A549 (cell line): Measurements from ENCODE around the gene SHBG. TPM values are rescaled to one million over a fixed set of nuclear protein-coding genes. Genes with fewer than 3 reads are reported as not detected.
A peak's percentile ranks its signal among the peaks of the same experiment; 100 is the strongest.

Experiments
- ATAC-seq, 2 experiments: fragments of 200-7000 bp in 1 of 2; fragments of >200 bp in 1 of 2; cut with Nextera tagmentation in 1 of 2; cut with Tn5 transposase in 1 of 2; 3 replicates each; pipeline versions ENCODE4 v1.8.0 to v1.9.1; 2018 to 2020; ENCODE audit warnings: mild to moderate bottlenecking in 1 of 2, moderate library complexity in 1 of 2
- CTCF ChIA-PET: fragments of 300-600 bp; sonication (Branson Sonifier 250); formaldehyde crosslinking; extraction: SDS; loops from one replicate; lab custom pipeline; 2021; ENCODE audit warnings: antibody characterized with exemption, inconsistent platforms; lab: Yijun Ruan, JAX
- POLR2A ChIA-PET: fragments of 350-600 bp; formaldehyde crosslinking; extraction: SDS; loops from one replicate; lab custom pipeline; 2021; ENCODE audit warnings: antibody characterized with exemption, inconsistent platforms; lab: Yijun Ruan, JAX
- DNase-seq, 2 experiments: peaks; one replicate each; pipeline versions ENCODE4 v3.0.0 to v3.0.0-alpha.2; 2011 to 2016; ENCODE audit warnings: low read depth in 1 of 2, low spot score in 1 of 2
- FAIRE-seq: peaks from 2 replicates; lab custom pipeline; 2011; peaks lifted over from hg19 to GRCh38; lab: Jason Lieb, UNC
- H3K27ac ChIP-seq, 2 experiments: fragments of >200 bp; sonication (Bioruptor Twin); formaldehyde crosslinking; 3 replicates each; pipeline ENCODE4 v1.5.1; 2016 to 2017
- H3K4me1 ChIP-seq: fragments of >200 bp; sonication (Bioruptor Twin); formaldehyde crosslinking; 3 replicates; pipeline ENCODE4 v1.6.1; 2016
- H3K4me2 ChIP-seq: fragments of >200 bp; sonication (Bioruptor Twin); formaldehyde crosslinking; 3 replicates; pipeline ENCODE4 v1.6.1; 2016
- H3K4me3 ChIP-seq: fragments of >200 bp; sonication (Bioruptor Twin); formaldehyde crosslinking; 3 replicates; pipeline ENCODE4 v1.5.1; 2016
- H3K9me3 ChIP-seq: fragments of >200 bp; sonication (Bioruptor Twin); formaldehyde crosslinking; 3 replicates; pipeline ENCODE4 v1.6.1; 2016
- ATOH8 ChIP-seq: fragments of 250-450 bp; sonication (Bioruptor Pico); IDR thresholded peaks from 2 replicates; pipeline ENCODE4 v1.5.0; 2020; ENCODE audit warnings: low read depth, mild to moderate bottlenecking, moderate library complexity
- CBX2 ChIP-seq: fragments of 200-600 bp; sonication (generic); IDR thresholded peaks from 2 replicates; pipeline ENCODE4 v1.6.1; 2016; ENCODE audit warnings: low read depth, mild to moderate bottlenecking, borderline replicate concordance
- CEBPB ChIP-seq, 2 experiments: fragments of >200 bp in 1 of 2; sonication (Bioruptor Twin) in 1 of 2; formaldehyde crosslinking in 1 of 2; IDR thresholded peaks; 2 replicates each; pipeline ENCODE4 v1.6.1; 2012 to 2016
- FOSL2 ChIP-seq, 2 experiments: fragments of 450-650 bp in 1 of 2; fragments of >200 bp in 1 of 2; sonication (Bioruptor Twin) in 1 of 2; formaldehyde crosslinking; IDR thresholded peaks; 2 replicates each; pipeline versions ENCODE4 v1.5.0 to v1.6.1; 2016 to 2020; ENCODE audit warnings: mild to moderate bottlenecking in 1 of 2, moderate library complexity in 1 of 2
- HEYL ChIP-seq: fragments of 250-450 bp; sonication (Bioruptor Pico); IDR thresholded peaks from 2 replicates; pipeline ENCODE4 v1.8.0; 2021; ENCODE audit warnings: mild to moderate bottlenecking, moderate library complexity
- HOXB5 ChIP-seq: fragments of 250-450 bp; sonication (Bioruptor Pico); IDR thresholded peaks from 2 replicates; pipeline ENCODE4 v1.5.0; 2020; ENCODE audit warnings: mild to moderate bottlenecking, moderate library complexity
- JUN ChIP-seq, 2 experiments: fragments of >200 bp; sonication (Bioruptor Twin); formaldehyde crosslinking; IDR thresholded peaks; 2 replicates in 1 of 2; 3 replicates in 1 of 2; pipeline ENCODE4 v1.6.1; 2016 to 2017
- KDM1A ChIP-seq: fragments of 200-600 bp; sonication (generic); IDR thresholded peaks from 2 replicates; pipeline ENCODE4 v1.6.1; 2016; ENCODE audit warnings: low read depth, mild to moderate bottlenecking
- KDM5A ChIP-seq: fragments of 200-600 bp; sonication (generic); IDR thresholded peaks from 2 replicates; pipeline ENCODE4 v1.6.1; 2016; ENCODE audit warnings: antibody characterized with exemption, mild to moderate bottlenecking
- MAX ChIP-seq: IDR thresholded peaks from 2 replicates; pipeline ENCODE4 v1.6.1; 2012
- MAZ ChIP-seq: fragments of 150-350 bp; IDR thresholded peaks from 2 replicates; pipeline ENCODE4 v1.6.1; 2014; ENCODE audit warnings: antibody characterized with exemption, low read depth, low read length, borderline replicate concordance
- MYC ChIP-seq: IDR thresholded peaks from 2 replicates; pipeline ENCODE4 v1.6.1; 2012; ENCODE audit warnings: mild to moderate bottlenecking, inconsistent platforms, low read length, improper control_type of control experiment, borderline replicate concordance
- NFE2L2 ChIP-seq: fragments of 150-350 bp; conservative IDR thresholded peaks from 2 replicates; pipeline ENCODE4 v1.6.1; 2014; ENCODE audit warnings: low read length
- NR3C1 ChIP-seq: fragments of >200 bp; sonication (Bioruptor Twin); formaldehyde crosslinking; IDR thresholded peaks from 3 replicates; pipeline ENCODE4 v1.6.1; 2017
- PHF8 ChIP-seq: fragments of 200-600 bp; sonication (generic); IDR thresholded peaks from 2 replicates; pipeline ENCODE4 v1.6.1; 2016; ENCODE audit warnings: low read depth, mild to moderate bottlenecking, antibody characterized with exemption, moderate library complexity, borderline replicate concordance
- RAD21 ChIP-seq, 2 experiments: fragments of >200 bp in 1 of 2; sonication (Bioruptor Twin) in 1 of 2; formaldehyde crosslinking in 1 of 2; IDR thresholded peaks in 1 of 2; conservative IDR thresholded peaks in 1 of 2; 2 replicates in 1 of 2; 3 replicates in 1 of 2; pipeline ENCODE4 v1.6.1; 2012 to 2018; ENCODE audit warnings: inconsistent platforms in 1 of 2
- RCOR1 ChIP-seq: fragments of 150-350 bp; IDR thresholded peaks from 2 replicates; pipeline ENCODE4 v1.6.1; 2014; ENCODE audit warnings: antibody characterized with exemption, low read length, low read depth
- RNF2 ChIP-seq: fragments of 200-600 bp; sonication (generic); IDR thresholded peaks from 2 replicates; pipeline ENCODE4 v1.6.1; 2016; ENCODE audit warnings: low read depth, mild to moderate bottlenecking, antibody characterized with exemption, moderate library complexity, borderline replicate concordance
- ZFP36 ChIP-seq: fragments of 450-650 bp; IDR thresholded peaks from 2 replicates; pipeline ENCODE4 v1.6.1; 2014; ENCODE audit warnings: borderline replicate concordance; ENCODE audit not compliant: partially characterized antibody
- ZNF302 ChIP-seq: fragments of 250-450 bp; sonication (Bioruptor Pico); IDR thresholded peaks from 2 replicates; pipeline ENCODE4 v1.9.0; 2021; ENCODE audit warnings: inconsistent platforms, mild to moderate bottlenecking, moderate library complexity
- WGBS: methylation state at CpG from one replicate; pipeline ENCODE4 v1.1.6; 2017; ENCODE audit errors: missing lambda C conversion rate; 5-methylcytosine and 5-hydroxymethylcytosine counted together
- polyA plus RNA-seq, 4 experiments: library from polyadenylated mRNA; depleted of rRNA in 3 of 4; stranded (reverse); fragments of >200 nt; fragmentation: RNase III in 1 of 4; extraction: RNeasy Plus Mini Kit Qiagen cat#74134 plus additional on column Dnase treatment in 1 of 4; gene quantifications; 2 replicates in 3 of 4; 3 replicates in 1 of 4; pipeline ENCODE4 v1.2.3, GENCODE V29; 2011 to 2017
- TF ChIP-seq, protein P1 (sequence below): fragments of >200 bp; sonication (Bioruptor Twin); formaldehyde crosslinking; IDR thresholded peaks from 3 replicates; pipeline ENCODE4 v1.5.1; 2016
- TF ChIP-seq, protein P2 (sequence below): fragments of 250-450 bp; sonication (Bioruptor Pico); IDR thresholded peaks from 2 replicates; pipeline ENCODE4 v1.5.0; 2021; ENCODE audit warnings: mild to moderate bottlenecking, moderate library complexity, borderline replicate concordance

Gene SHBG
- polyA plus RNA-seq, 2 of the 4 experiments (the other 2 are of a cell fraction), result 0.31 to 0.63 TPM

GRCh38 chr17:7612294-7612640 lies 17.7 kb upstream of the SHBG start:
- Histone ChIP-seq H3K9me3 (no peaks in the 10 kb centered on the region), H3K27ac (peak overlapping the region; percentile 40 to 66; a peak in 4 of 6 replicates), H3K4me2 (peak overlapping the region; percentile 91), H3K4me3 (no peak overlapping the region), H3K4me1 (peaks cover 29% of the 10 kb centered on the region)
- TF ChIP-seq ATOH8 (no peak), NFE2L2 (no peak), KDM5A (no peak), FOSL2 (IDR thresholded peaks at IDR 0.05) (no peak), FOSL2 (CRISPR knock-in tag; IDR thresholded peaks at IDR 0.05) (no peak), CBX2 (no peak), HOXB5 (CRISPR knock-in tag) (no peak), MAX (no peak), ZFP36 (no peak), PHF8 (no peak)
- TF ChIP-seq, protein P1, sequence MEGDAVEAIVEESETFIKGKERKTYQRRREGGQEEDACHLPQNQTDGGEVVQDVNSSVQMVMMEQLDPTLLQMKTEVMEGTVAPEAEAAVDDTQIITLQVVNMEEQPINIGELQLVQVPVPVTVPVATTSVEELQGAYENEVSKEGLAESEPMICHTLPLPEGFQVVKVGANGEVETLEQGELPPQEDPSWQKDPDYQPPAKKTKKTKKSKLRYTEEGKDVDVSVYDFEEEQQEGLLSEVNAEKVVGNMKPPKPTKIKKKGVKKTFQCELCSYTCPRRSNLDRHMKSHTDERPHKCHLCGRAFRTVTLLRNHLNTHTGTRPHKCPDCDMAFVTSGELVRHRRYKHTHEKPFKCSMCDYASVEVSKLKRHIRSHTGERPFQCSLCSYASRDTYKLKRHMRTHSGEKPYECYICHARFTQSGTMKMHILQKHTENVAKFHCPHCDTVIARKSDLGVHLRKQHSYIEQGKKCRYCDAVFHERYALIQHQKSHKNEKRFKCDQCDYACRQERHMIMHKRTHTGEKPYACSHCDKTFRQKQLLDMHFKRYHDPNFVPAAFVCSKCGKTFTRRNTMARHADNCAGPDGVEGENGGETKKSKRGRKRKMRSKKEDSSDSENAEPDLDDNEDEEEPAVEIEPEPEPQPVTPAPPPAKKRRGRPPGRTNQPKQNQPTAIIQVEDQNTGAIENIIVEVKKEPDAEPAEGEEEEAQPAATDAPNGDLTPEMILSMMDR, result no peak
- FAIRE-seq, result peak; percentile 51
- 96% methylated on average over 1 of the region's 1 CpG for WGBS
- no peak for ATAC-seq
- POLR2A ChIA-PET, result interaction anchor here (6.1 kb wide), 1 partner anchor 75 kb away, joined by 58 read pairs; the partner anchor contains the start of genes TP53 and WRAP53
- CTCF ChIA-PET, result interaction anchor here (0.9 to 7.7 kb wide), 9 partner anchors 11 to 150 kb away, joined by 3 to 56 read pairs (median 5); partner anchors contain the start of genes SAT2, SOX15, TP53 and WRAP53
- DNase-seq, result no peak

DNA sequence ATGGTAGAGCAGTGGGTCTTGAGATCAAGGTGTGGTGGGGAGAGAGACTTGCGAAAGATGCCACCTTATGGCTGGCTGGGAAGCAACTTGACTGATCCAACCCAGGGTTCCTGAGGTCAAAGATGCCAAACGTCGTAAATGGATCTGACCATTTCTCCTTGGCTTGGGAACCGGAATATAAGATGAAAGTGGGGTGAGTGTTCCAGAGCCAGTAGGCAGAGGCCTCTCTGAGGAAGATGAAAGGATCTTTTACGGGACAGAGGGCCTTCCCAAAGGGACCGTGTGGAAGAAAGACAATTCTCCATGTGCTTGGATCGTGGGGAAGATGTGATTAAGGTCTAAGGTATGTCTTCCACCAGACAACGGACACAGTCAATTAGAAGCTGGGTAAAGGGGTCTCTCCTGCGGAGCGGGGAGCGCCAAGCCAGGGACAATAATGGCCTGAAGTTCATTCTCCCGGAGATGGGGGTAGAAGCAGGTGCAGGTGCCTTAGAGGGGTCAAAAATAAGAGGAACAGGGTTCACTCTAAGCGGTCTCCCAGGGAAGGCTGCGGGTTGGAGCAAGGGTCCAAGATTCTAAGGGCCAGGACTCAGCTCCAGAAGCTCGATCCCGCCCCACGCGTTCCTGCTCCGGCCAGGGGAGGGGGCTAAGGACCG lies 16.0 kb upstream of the SHBG start:
- DNase-seq (peak in 1 of 2 experiments; percentile 54), ATAC-seq (peak; percentile 2 to 14; a peak in 4 of 6 replicates), FAIRE-seq (no peak)
- ChIA-PET POLR2A (interaction anchor here (1.7 to 6.1 kb wide), 5 partner anchors 13 to 130 kb away, joined by 4 to 58 read pairs (median 15); partner anchors contain the start of genes CD68, MPDU1, POLR2A and SAT2), CTCF (interaction anchor here (0.8 to 14.2 kb wide), 17 partner anchors 10 to 260 kb away, joined by 3 to 130 read pairs (median 8); partner anchors contain the start of genes SAT2, SHBG, SOX15 and TP53)
- Histone ChIP-seq H3K4me2 (peak overlapping the region; percentile 91), H3K27ac (peak overlapping the region; percentile 92 to 95), H3K4me1 (peaks cover 29% of the 10 kb centered on the region), H3K9me3 (no peaks in the 10 kb centered on the region), H3K4me3 (peak overlapping the region; percentile 84)
- WGBS, result 5% methylated on average over 20 of the region's 20 CpGs
- no peak for TF ChIP-seq RAD21 (conservative IDR thresholded peaks at IDR 0.05 in 1 of 2, IDR thresholded peaks at IDR 0.05 in 1 of 2)
- TF ChIP-seq MYC, result peak; percentile 33; the same call in 1 of the 2 replicates
- peak in 1 of 2 experiments; percentile 57; a peak in 2 of 4 replicates for TF ChIP-seq CEBPB (IDR thresholded peaks at IDR 0.05)
- peak; percentile 19; the same call in 1 of the 2 replicates for TF ChIP-seq MAX

GRCh38 chr17:7614425-7615264 lies 15.3 kb upstream of the SHBG start, which contains the start of gene FXR2:
TSS of gene FXR2 (minus strand) at chr17:7614897. CDS start at chr17:7614532, 365 bp downstream.
- ChIA-PET POLR2A (interaction anchor here (0.6 to 6.1 kb wide), 12 partner anchors 11 to 230 kb away, joined by 3 to 58 read pairs (median 4); partner anchors contain the start of genes ATP1B2, CD68, MPDU1 and POLR2A), CTCF (interaction anchor here (0.5 to 14.2 kb wide), 31 partner anchors 10 to 329 kb away, joined by 3 to 130 read pairs (median 5); partner anchors contain the start of genes ATP1B2, CD68, DNAH2 and SAT2)
- under 1% methylated on average over 44 of the region's 93 CpGs for WGBS
- Histone ChIP-seq H3K4me3 (peak within 1 kb of the TSS; percentile 84), H3K4me2 (peak within 1 kb of the TSS; percentile 91), H3K4me1 (peaks cover 29% of the 10 kb centered on the region), H3K9me3 (no peaks in the 10 kb centered on the region), H3K27ac (peak within 1 kb of the TSS; percentile 92 to 95)
- DNase-seq, result peak; percentile 99 to 100
- peak; percentile 91 to 96 for ATAC-seq
- peak; percentile 92 for FAIRE-seq
- TF ChIP-seq HOXB5 (CRISPR knock-in tag), result 0 out of 2 replicates have a peak, but pooled peaks have one; percentile 16
- TF ChIP-seq HEYL, result no peak
- 0 out of 2 replicates have a peak, but pooled peaks have one; percentile 28 for TF ChIP-seq MAZ
- TF ChIP-seq MAX, result peak; percentile 69; the same call in 1 of the 2 replicates
- TF ChIP-seq, protein P2, sequence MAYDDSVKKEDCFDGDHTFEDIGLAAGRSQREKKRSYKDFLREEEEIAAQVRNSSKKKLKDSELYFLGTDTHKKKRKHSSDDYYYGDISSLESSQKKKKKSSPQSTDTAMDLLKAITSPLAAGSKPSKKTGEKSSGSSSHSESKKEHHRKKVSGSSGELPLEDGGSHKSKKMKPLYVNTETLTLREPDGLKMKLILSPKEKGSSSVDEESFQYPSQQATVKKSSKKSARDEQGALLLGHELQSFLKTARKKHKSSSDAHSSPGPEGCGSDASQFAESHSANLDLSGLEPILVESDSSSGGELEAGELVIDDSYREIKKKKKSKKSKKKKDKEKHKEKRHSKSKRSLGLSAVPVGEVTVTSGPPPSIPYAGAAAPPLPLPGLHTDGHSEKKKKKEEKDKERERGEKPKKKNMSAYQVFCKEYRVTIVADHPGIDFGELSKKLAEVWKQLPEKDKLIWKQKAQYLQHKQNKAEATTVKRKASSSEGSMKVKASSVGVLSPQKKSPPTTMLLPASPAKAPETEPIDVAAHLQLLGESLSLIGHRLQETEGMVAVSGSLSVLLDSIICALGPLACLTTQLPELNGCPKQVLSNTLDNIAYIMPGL (CRISPR knock-in tag), result no peak
- no peak for TF ChIP-seq RNF2
- no peak for TF ChIP-seq RCOR1
- no peak; the same call in none of the 2 replicates for TF ChIP-seq MYC
- TF ChIP-seq NR3C1, result no peak
- TF ChIP-seq RAD21 (conservative IDR thresholded peaks at IDR 0.05 in 1 of 2, IDR thresholded peaks at IDR 0.05 in 1 of 2), result 0 out of 5 replicates have a peak, but pooled peaks have one; percentile 10 to 29
- peak in 1 of 2 experiments; percentile 85; a peak in 3 of 5 replicates for TF ChIP-seq JUN (IDR thresholded peaks at IDR 0.05)
- no peak for TF ChIP-seq ZNF302 (CRISPR knock-in tag)
- no peak for TF ChIP-seq KDM1A
